Fibroblast of peridontal ligament (primary cell): ENCODE results near the gene GTF3C4.

Experiments used
- DNase-seq: peaks from one replicate; pipeline ENCODE4 v3.0.0-alpha.2; 2010; ENCODE audit errors: extremely low read depth

The GTF3C4 gene

GRCh38 chr9:132670457-132671391 lies at the start of gene GTF3C4:
Gene GTF3C4, plus strand, starts transcription at chr9:132670464. Its CDS starts 135 bp downstream, at chr9:132670599.
- peak; percentile 31 for DNase-seq

GRCh38 chr9:132622159-132622558 lies 48.1 kb upstream of the GTF3C4 start:
- DNase-seq, result peak; percentile 3

GRCh38 chr9:132626285-132626684 lies 44.0 kb upstream of the GTF3C4 start:
- DNase-seq, result no peak

GRCh38 chr9:132627106-132627505 lies 43.2 kb upstream of the GTF3C4 start:
- no peak for DNase-seq

- DNase-seq, result no peak
These were observed 42.7 kb upstream of the GTF3C4 start for GRCh38 chr9:132627594-132627993.

- DNase-seq, result no peak
These were observed 41.5 kb upstream of the GTF3C4 start for GRCh38 chr9:132628746-132629145.

- no peak for DNase-seq
These were observed 40.1 kb upstream of the GTF3C4 start for GRCh38 chr9:132630116-132630515.

- DNase-seq, result no peak
These were observed 39.5 kb upstream of the GTF3C4 start for GRCh38 chr9:132630811-132631210.

- peak; percentile 12 for DNase-seq
These were observed 39.0 kb upstream of the GTF3C4 start for GRCh38 chr9:132631280-132631679.

GRCh38 chr9:132631685-132632084 lies 38.6 kb upstream of the GTF3C4 start:
- DNase-seq, result no peak

- DNase-seq, result no peak
These were observed 37.7 kb upstream of the GTF3C4 start for GRCh38 chr9:132632413-132633129.

GRCh38 chr9:132634327-132634726 lies 35.9 kb upstream of the GTF3C4 start:
- no peak for DNase-seq

- no peak for DNase-seq
These were observed 32.9 kb upstream of the GTF3C4 start for GRCh38 chr9:132637351-132637750.

- no peak for DNase-seq
These were observed 32.5 kb upstream of the GTF3C4 start for GRCh38 chr9:132637801-132638200.

GRCh38 chr9:132638240-132638639 lies 32.0 kb upstream of the GTF3C4 start:
- peak; percentile 61 for DNase-seq

GRCh38 chr9:132639322-132639721 lies 30.9 kb upstream of the GTF3C4 start:
- DNase-seq, result no peak

GRCh38 chr9:132641216-132641615 lies 29.0 kb upstream of the GTF3C4 start:
- no peak for DNase-seq

- no peak for DNase-seq
These were observed 26.0 kb upstream of the GTF3C4 start for GRCh38 chr9:132644251-132644650.

GRCh38 chr9:132645306-132645705 lies 25.0 kb upstream of the GTF3C4 start:
- DNase-seq, result no peak

- no peak for DNase-seq
These were observed 24.6 kb upstream of the GTF3C4 start for GRCh38 chr9:132645711-132646110.

GRCh38 chr9:132646726-132647125 lies 23.5 kb upstream of the GTF3C4 start:
- no peak for DNase-seq

GRCh38 chr9:132647355-132647754 lies 22.9 kb upstream of the GTF3C4 start:
- peak; percentile 99 for DNase-seq

- no peak for DNase-seq
These were observed 22.5 kb upstream of the GTF3C4 start for GRCh38 chr9:132647806-132648205.
